Activated T-helper 1 cell treated with anti-CD3 and anti-CD28 coated beads, Interleukin-12 subunit alpha, Interleukin-12 subunit beta, Interleukin-2, Interleukin-4 antibody, amounts not matched to agents 30 ng/mL and 10 ng/mL and 1 ng/mL, durations not matched to agents 14 hours and 24 hours and 36 hours (primary cell): Measurements from ENCODE around the gene CDK1. TPM values are rescaled to one million over a fixed set of nuclear protein-coding genes. Genes with fewer than 3 reads are reported as not detected.
"Not testable (repeated sequence)": the region's sequence is repeated elsewhere in the genome, so short reads cannot be mapped to it uniquely, and the experiment has no call there.

ENCODE experiments used
- DNase-seq: peaks from one replicate; pipeline ENCODE4 v3.0.0; 2021; ENCODE audit warnings: low spot score
- H3K27ac Mint-ChIP-seq: one replicate; pipeline ENCODE4 v1.8.0; 2021; ENCODE audit warnings: mild to moderate bottlenecking, mixed read lengths
- H3K27me3 Mint-ChIP-seq: one replicate; pipeline ENCODE4 v1.8.0; 2022; ENCODE audit warnings: mild to moderate bottlenecking, moderate library complexity, mixed read lengths; ENCODE audit not compliant: insufficient read depth
- H3K36me3 Mint-ChIP-seq: one replicate; pipeline ENCODE4 v1.8.0; 2021; ENCODE audit warnings: low read depth, mixed read lengths
- H3K4me1 Mint-ChIP-seq: one replicate; pipeline ENCODE4 v1.8.0; 2021; ENCODE audit warnings: low read depth, mixed read lengths
- H3K4me3 Mint-ChIP-seq: one replicate; pipeline ENCODE4 v1.8.0; 2021; ENCODE audit warnings: mild to moderate bottlenecking, moderate library complexity, mixed read lengths
- H3K9me3 Mint-ChIP-seq: one replicate; pipeline ENCODE4 v1.8.0; 2021; ENCODE audit warnings: mixed read lengths
- intact Hi-C: fragments of 100-400 bp; cut with micrococcal nuclease; formaldehyde crosslinking; loops from one replicate; pipeline ENCODE4 v1.15.1; 2024
- total RNA-seq: library from RNA; stranded (reverse); gene quantifications from 2 replicates; pipeline ENCODE4 v1.2.3, GENCODE V29; 2022

CDK1 gene
- total RNA-seq, 1 donor from 2014 or later: 100 TPM

DNA sequence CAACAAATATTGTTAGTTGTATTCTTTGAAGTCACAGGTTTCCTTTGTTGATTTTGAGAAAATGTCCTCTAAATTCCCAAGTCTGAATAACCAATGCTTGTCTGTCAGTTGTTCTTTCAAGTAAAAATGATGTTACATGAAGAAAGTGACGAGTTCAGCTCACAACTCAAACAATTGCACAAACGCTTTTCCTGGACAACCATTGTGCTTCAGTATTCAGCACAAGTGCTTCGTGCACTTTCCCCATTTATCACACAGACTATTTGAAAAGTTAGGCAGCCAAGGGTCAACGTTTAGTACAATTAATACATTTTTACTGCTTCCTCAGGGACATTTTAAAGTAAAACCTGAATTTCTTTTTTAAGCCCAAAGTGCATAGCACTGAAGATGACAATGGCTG lies 44.5 kb downstream of the CDK1 start:
- intact Hi-C loops: no loop called here
- no peaks in the 10 kb centered on the region for H3K9me3 Mint-ChIP-seq
- no peak overlapping the region for H3K27ac Mint-ChIP-seq
- DNase-seq: no peak
- H3K36me3 Mint-ChIP-seq: no peaks in the 10 kb centered on the region
- peaks cover 12% of the 10 kb centered on the region for H3K4me1 Mint-ChIP-seq
- H3K4me3 Mint-ChIP-seq: no peak overlapping the region
- H3K27me3 Mint-ChIP-seq: peaks cover 20% of the 10 kb centered on the region

GRCh38 chr10:60823324-60823723 lies 45.0 kb downstream of the CDK1 start:
- no peak for DNase-seq
- intact Hi-C loops: no loop called here
- Mint-ChIP-seq H3K4me1 (peaks cover 17% of the 10 kb centered on the region), H3K27ac (no peak overlapping the region), H3K27me3 (peaks cover 17% of the 10 kb centered on the region), H3K9me3 (no peaks in the 10 kb centered on the region), H3K4me3 (no peak overlapping the region), H3K36me3 (no peaks in the 10 kb centered on the region)

DNA sequence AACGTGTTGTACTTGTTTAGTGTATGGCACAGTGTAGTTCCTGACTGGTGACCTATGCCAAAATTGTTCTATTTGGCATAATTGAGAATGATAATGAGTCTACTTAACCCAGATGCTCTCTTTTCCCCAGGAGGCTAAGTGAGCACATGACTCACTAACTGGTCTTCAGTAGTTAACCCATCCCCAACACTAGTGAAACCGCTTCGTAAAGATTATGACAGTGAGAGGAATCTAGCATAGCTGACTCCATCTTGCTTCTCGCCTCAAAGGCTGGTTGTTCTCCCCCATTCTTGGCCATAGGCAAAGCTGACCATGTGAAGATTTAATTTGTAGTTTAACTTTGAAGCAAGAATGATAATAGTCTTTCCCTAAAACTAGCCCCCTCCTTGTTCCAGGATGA lies 47.2 kb downstream of the CDK1 start:
- H3K27me3 Mint-ChIP-seq: peaks cover 13% of the 10 kb centered on the region
- no peak for DNase-seq
- H3K9me3 Mint-ChIP-seq: no peaks in the 10 kb centered on the region
- H3K27ac Mint-ChIP-seq: no peak overlapping the region
- no peaks in the 10 kb centered on the region for H3K36me3 Mint-ChIP-seq
- H3K4me3 Mint-ChIP-seq: no peak overlapping the region
- H3K4me1 Mint-ChIP-seq: peaks cover 13% of the 10 kb centered on the region
- intact Hi-C loops: no loop called here

DNA sequence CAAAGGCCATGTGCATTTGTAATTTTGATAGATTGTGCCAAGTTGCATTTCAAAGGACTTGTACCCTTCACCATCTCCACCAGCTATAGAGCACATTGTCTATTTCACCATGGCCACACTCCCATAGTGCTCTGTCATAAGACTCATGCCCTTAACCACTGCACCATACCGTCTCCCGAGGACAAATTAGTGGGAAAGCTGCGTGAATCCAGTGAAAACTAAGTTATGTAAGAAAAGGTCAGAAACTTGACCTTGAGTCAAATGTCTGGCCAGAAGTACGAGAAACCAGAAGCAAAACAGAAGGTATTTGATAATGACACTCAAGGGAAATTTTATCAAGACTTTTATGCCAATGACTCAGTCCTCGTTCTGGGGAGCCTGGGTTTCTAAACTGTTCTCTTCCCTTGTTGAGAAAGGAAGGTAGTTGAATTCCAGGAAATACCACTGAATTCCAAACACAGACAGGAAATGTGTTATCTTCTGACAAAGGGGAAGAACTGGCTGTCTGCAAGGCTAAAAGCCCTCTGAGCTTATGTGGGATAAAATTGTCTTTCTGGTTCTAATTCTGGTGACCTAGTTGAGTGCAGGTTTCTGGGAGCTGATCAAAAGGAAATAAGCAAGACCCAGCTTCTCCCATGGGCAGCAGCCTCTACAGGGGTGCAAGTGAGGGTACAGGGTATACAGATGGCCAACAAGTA lies 49.7 kb downstream of the CDK1 start:
- Mint-ChIP-seq H3K9me3 (no peaks in the 10 kb centered on the region), H3K4me3 (no peak overlapping the region), H3K4me1 (peaks cover 10% of the 10 kb centered on the region), H3K36me3 (no peaks in the 10 kb centered on the region), H3K27ac (no peak overlapping the region), H3K27me3 (peaks cover 12% of the 10 kb centered on the region)
- DNase-seq: no peak
- intact Hi-C loops: no loop called here

- intact Hi-C loops: no loop called here
- Mint-ChIP-seq H3K36me3 (no peaks in the 10 kb centered on the region), H3K27ac (no peak overlapping the region), H3K4me3 (no peak overlapping the region), H3K9me3 (no peaks in the 10 kb centered on the region), H3K4me1 (peaks cover 10% of the 10 kb centered on the region), H3K27me3 (peaks cover 12% of the 10 kb centered on the region)
- DNase-seq: no peak
Measured at GRCh38 chr10:60828489-60828852, 50.2 kb downstream of the CDK1 start.

GRCh38 chr10:60832136-60832535 lies 53.9 kb downstream of the CDK1 start:
- H3K9me3 Mint-ChIP-seq, H3K27ac Mint-ChIP-seq, H3K4me3 Mint-ChIP-seq, DNase-seq, H3K36me3 Mint-ChIP-seq, H3K27me3 Mint-ChIP-seq, intact Hi-C loops: not testable (repeated sequence)
- peaks cover 10% of the 10 kb centered on the region for H3K4me1 Mint-ChIP-seq

DNA sequence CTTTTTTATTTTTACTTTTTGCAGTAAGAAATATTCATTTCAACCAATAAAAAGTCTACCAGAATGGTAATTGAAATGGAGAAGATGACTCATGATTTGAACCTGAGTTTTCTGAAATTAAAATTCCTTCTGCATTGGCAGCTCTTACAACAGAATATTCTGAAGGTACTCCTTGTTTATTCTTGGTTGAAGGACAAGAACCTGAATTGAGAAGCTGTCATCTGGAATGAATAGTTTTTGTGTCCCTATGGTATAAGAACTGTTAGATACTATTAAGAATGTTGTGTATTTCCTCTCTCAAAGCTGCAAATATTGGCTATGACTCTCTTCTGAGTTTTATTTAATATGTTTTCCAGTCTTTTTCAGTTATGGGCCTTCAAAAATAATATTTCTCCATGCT lies 56.1 kb downstream of the CDK1 start:
- intact Hi-C loops: no loop called here

DNA sequence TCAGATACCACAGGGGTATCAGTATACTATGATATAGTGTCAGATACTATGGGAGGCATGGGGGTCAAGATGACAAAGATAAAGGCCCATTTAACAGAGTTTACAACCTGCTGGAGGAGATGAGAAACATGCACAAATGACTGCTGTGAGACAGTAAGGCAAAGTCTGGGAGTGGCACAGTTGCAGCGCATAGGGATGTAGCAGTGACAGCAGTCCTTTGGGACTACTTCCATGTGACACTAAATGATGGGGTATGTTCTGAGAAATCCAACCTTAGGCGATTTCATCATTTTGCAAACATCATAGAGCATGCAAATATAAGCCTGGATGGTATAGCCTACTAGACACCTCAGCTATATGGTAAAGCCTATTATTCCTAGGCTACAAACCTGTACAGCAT lies 56.8 kb downstream of the CDK1 start:
- no peak for DNase-seq
- peaks cover 14% of the 10 kb centered on the region for H3K27me3 Mint-ChIP-seq
- no peaks in the 10 kb centered on the region for H3K4me1 Mint-ChIP-seq
- H3K27ac Mint-ChIP-seq: no peak overlapping the region
- H3K36me3 Mint-ChIP-seq: no peaks in the 10 kb centered on the region
- intact Hi-C loops: no loop called here
- H3K9me3 Mint-ChIP-seq: no peaks in the 10 kb centered on the region
- no peak overlapping the region for H3K4me3 Mint-ChIP-seq

More for the DNA sequence above, 56.1 kb downstream of the CDK1 start:
- H3K27ac Mint-ChIP-seq: no peak overlapping the region
- H3K27me3 Mint-ChIP-seq: peaks cover 14% of the 10 kb centered on the region
- H3K4me3 Mint-ChIP-seq: no peak overlapping the region
- H3K36me3 Mint-ChIP-seq: no peaks in the 10 kb centered on the region
- no peaks in the 10 kb centered on the region for H3K4me1 Mint-ChIP-seq
- no peaks in the 10 kb centered on the region for H3K9me3 Mint-ChIP-seq
- no peak for DNase-seq

DNA sequence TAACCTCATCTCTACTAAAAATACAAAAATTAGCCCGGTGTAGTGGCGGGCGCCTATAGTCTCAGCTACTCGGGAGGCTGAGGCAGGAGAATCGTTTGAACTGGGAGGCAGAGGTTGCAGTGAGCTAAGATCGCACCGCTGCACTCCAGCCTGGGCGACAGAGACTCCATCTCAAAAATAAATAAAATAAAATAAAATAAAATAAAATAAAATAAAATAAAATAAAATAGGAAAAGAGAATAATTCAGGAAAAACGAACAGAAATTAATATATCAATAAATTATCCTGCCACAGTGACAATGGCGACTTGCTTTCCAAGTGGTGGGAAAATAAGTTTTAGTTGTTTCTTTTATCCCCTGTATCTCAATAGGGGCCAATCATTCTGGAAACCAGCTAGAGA lies 62.9 kb downstream of the CDK1 start:
- H3K4me1 Mint-ChIP-seq, H3K36me3 Mint-ChIP-seq, intact Hi-C loops, H3K27ac Mint-ChIP-seq, DNase-seq, H3K4me3 Mint-ChIP-seq, H3K9me3 Mint-ChIP-seq: not testable (repeated sequence)
- H3K27me3 Mint-ChIP-seq: peaks cover 14% of the 10 kb centered on the region

GRCh38 chr10:60842694-60843093 lies 64.4 kb downstream of the CDK1 start:
- no peak overlapping the region for H3K4me3 Mint-ChIP-seq
- no peak for DNase-seq
- H3K27ac Mint-ChIP-seq: no peak overlapping the region
- peaks cover 14% of the 10 kb centered on the region for H3K27me3 Mint-ChIP-seq
- H3K36me3 Mint-ChIP-seq: no peaks in the 10 kb centered on the region
- intact Hi-C loops: no loop called here
- H3K4me1 Mint-ChIP-seq: no peaks in the 10 kb centered on the region
- no peaks in the 10 kb centered on the region for H3K9me3 Mint-ChIP-seq

Other genes with a start within 250 kb of the CDK1 start
- gene RHOBTB1, start 165.7 kb downstream of the CDK1 start, total RNA-seq: not detected in 2 replicates